ENCODE data around the gene ENTREP3. TPM values are rescaled to one million over a fixed set of nuclear protein-coding genes. Genes with fewer than 3 reads are reported as not detected.

The ENTREP3 gene
- total RNA-seq, 1 donor from 2014 or later, result 51.1 TPM

DNA sequence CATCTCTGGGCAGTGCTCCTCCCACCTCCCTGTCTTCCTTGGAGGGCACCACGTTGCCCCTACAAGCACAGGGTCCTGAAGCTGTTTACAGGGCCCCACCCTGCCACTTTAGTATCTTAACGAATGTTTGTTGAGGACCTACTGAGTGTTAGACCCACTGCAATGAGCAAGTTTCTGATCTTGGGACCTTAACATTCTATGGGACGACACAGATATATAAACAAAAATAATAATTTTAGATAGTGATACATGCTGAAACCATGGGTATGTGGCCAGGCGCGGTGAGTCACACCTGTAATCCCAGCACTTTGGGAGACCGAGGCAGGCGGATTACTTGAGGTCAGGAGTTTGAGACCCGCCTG is 10.1 kb downstream of the ENTREP3 start:
- H3K79me2 ChIP-seq (ENCODE audit: insufficient read depth, low read length), result peaks cover 7% of the 10 kb centered on the region
- peak overlapping the region; percentile 85 for H3K9ac ChIP-seq (ENCODE audit: low read length)
- no peaks in the 10 kb centered on the region for H3K9me3 Mint-ChIP-seq (ENCODE audit: unreplicated experiment)
- H3K9me3 ChIP-seq (ENCODE audit: insufficient read depth, low read depth, low read length), result no peaks in the 10 kb centered on the region
- no peak for TF ChIP-seq EZH2 (IDR thresholded peaks at IDR 0.05; ENCODE audit: insufficient read depth, low read length)
- TF ChIP-seq, protein P1, sequence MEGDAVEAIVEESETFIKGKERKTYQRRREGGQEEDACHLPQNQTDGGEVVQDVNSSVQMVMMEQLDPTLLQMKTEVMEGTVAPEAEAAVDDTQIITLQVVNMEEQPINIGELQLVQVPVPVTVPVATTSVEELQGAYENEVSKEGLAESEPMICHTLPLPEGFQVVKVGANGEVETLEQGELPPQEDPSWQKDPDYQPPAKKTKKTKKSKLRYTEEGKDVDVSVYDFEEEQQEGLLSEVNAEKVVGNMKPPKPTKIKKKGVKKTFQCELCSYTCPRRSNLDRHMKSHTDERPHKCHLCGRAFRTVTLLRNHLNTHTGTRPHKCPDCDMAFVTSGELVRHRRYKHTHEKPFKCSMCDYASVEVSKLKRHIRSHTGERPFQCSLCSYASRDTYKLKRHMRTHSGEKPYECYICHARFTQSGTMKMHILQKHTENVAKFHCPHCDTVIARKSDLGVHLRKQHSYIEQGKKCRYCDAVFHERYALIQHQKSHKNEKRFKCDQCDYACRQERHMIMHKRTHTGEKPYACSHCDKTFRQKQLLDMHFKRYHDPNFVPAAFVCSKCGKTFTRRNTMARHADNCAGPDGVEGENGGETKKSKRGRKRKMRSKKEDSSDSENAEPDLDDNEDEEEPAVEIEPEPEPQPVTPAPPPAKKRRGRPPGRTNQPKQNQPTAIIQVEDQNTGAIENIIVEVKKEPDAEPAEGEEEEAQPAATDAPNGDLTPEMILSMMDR (IDR thresholded peaks at IDR 0.05; ENCODE audit: insufficient read depth, low read depth, low read length), result no peak
- no peaks in the 10 kb centered on the region for H3K27me3 Mint-ChIP-seq (ENCODE audit: low read depth, unreplicated experiment)
- FAIRE-seq (no peak), DNase-seq (ENCODE audit: low read depth) (no peak)
- peak overlapping the region; percentile 67 for H3K27ac Mint-ChIP-seq (ENCODE audit: unreplicated experiment)
- peak overlapping the region; percentile 71 for H3K4me3 ChIP-seq (ENCODE audit: insufficient read depth, low read depth, low read length)
- H3K4me1 ChIP-seq (ENCODE audit: insufficient read depth, low read length), result peaks cover 9% of the 10 kb centered on the region
- H3K4me1 Mint-ChIP-seq (ENCODE audit: low read depth, unreplicated experiment), result peaks cover 11% of the 10 kb centered on the region
- H2AFZ ChIP-seq (ENCODE audit: low read depth, low read length), result peak overlapping the region; percentile 98
- peaks cover 10% of the 10 kb centered on the region for H3K36me3 Mint-ChIP-seq (ENCODE audit: low read depth, unreplicated experiment)
- H3K36me3 ChIP-seq (ENCODE audit: insufficient read depth, low read length), result no peaks in the 10 kb centered on the region
- H3K4me3 Mint-ChIP-seq (ENCODE audit: unreplicated experiment), result peak overlapping the region; percentile 84
- no peaks in the 10 kb centered on the region for H3K27me3 ChIP-seq (ENCODE audit: insufficient read depth, low read length)
- peak overlapping the region; percentile 93 for H3K27ac ChIP-seq (ENCODE audit: low read depth, low read length)
- H3K4me2 ChIP-seq (ENCODE audit: low read length), result peak overlapping the region; percentile 93
- H4K20me1 ChIP-seq (ENCODE audit: insufficient read depth, low read length), result no peaks in the 10 kb centered on the region

- Histone ChIP-seq H3K4me3 (ENCODE audit: insufficient read depth, low read depth, low read length) (peak overlapping the region; percentile 71), H4K20me1 (ENCODE audit: insufficient read depth, low read length) (no peaks in the 10 kb centered on the region), H2AFZ (ENCODE audit: low read depth, low read length) (peak overlapping the region; percentile 98), H3K27ac (ENCODE audit: low read depth, low read length) (peak overlapping the region; percentile 93), H3K4me1 (ENCODE audit: insufficient read depth, low read length) (peaks cover 9% of the 10 kb centered on the region), H3K79me2 (ENCODE audit: insufficient read depth, low read length) (peaks cover 7% of the 10 kb centered on the region), H3K27me3 (ENCODE audit: insufficient read depth, low read length) (no peaks in the 10 kb centered on the region), H3K9me3 (ENCODE audit: insufficient read depth, low read depth, low read length) (no peaks in the 10 kb centered on the region), H3K4me2 (ENCODE audit: low read length) (peak overlapping the region; percentile 93), H3K36me3 (ENCODE audit: insufficient read depth, low read length) (no peaks in the 10 kb centered on the region), H3K9ac (ENCODE audit: low read length) (peak overlapping the region; percentile 85)
- Mint-ChIP-seq H3K4me3 (ENCODE audit: unreplicated experiment) (peak overlapping the region; percentile 84), H3K27ac (ENCODE audit: unreplicated experiment) (peak overlapping the region; percentile 67), H3K36me3 (ENCODE audit: low read depth, unreplicated experiment) (peaks cover 10% of the 10 kb centered on the region), H3K4me1 (ENCODE audit: low read depth, unreplicated experiment) (peaks cover 11% of the 10 kb centered on the region), H3K27me3 (ENCODE audit: low read depth, unreplicated experiment) (no peaks in the 10 kb centered on the region), H3K9me3 (ENCODE audit: unreplicated experiment) (no peaks in the 10 kb centered on the region)
- TF ChIP-seq EZH2 (IDR thresholded peaks at IDR 0.05; ENCODE audit: insufficient read depth, low read length), result no peak
- TF ChIP-seq, protein P1 (IDR thresholded peaks at IDR 0.05; ENCODE audit: insufficient read depth, low read depth, low read length), result no peak
- peak; percentile 99 for DNase-seq (ENCODE audit: low read depth)
- FAIRE-seq, result no peak
These were observed 10.7 kb downstream of the ENTREP3 start for GRCh38 chr1:155244368-155245162.

- no peaks in the 10 kb centered on the region for H3K27me3 ChIP-seq (ENCODE audit: insufficient read depth, low read length)
- no peaks in the 10 kb centered on the region for H3K27me3 Mint-ChIP-seq (ENCODE audit: low read depth, unreplicated experiment)
- H3K4me3 ChIP-seq (ENCODE audit: insufficient read depth, low read depth, low read length), result peak overlapping the region; percentile 71
- H3K79me2 ChIP-seq (ENCODE audit: insufficient read depth, low read length), result peaks cover 7% of the 10 kb centered on the region
- H3K9me3 Mint-ChIP-seq (ENCODE audit: unreplicated experiment), result no peaks in the 10 kb centered on the region
- peaks cover 13% of the 10 kb centered on the region for H3K36me3 Mint-ChIP-seq (ENCODE audit: low read depth, unreplicated experiment)
- no peak for DNase-seq (ENCODE audit: low read depth)
- H3K4me2 ChIP-seq (ENCODE audit: low read length), result peak overlapping the region; percentile 93
- H3K36me3 ChIP-seq (ENCODE audit: insufficient read depth, low read length), result peaks cover 2% of the 10 kb centered on the region
- no peak overlapping the region for H3K27ac Mint-ChIP-seq (ENCODE audit: unreplicated experiment)
- no peak for TF ChIP-seq EZH2 (IDR thresholded peaks at IDR 0.05; ENCODE audit: insufficient read depth, low read length)
- TF ChIP-seq, protein P1 (IDR thresholded peaks at IDR 0.05; ENCODE audit: insufficient read depth, low read depth, low read length), result no peak
- FAIRE-seq, result no peak
- peak overlapping the region; percentile 84 for H3K4me3 Mint-ChIP-seq (ENCODE audit: unreplicated experiment)
- H4K20me1 ChIP-seq (ENCODE audit: insufficient read depth, low read length), result no peaks in the 10 kb centered on the region
- H3K4me1 ChIP-seq (ENCODE audit: insufficient read depth, low read length), result peaks cover 9% of the 10 kb centered on the region
- no peak overlapping the region for H2AFZ ChIP-seq (ENCODE audit: low read depth, low read length)
- no peak overlapping the region for H3K27ac ChIP-seq (ENCODE audit: low read depth, low read length)
- H3K9ac ChIP-seq (ENCODE audit: low read length), result peak overlapping the region; percentile 85
- peaks cover 11% of the 10 kb centered on the region for H3K4me1 Mint-ChIP-seq (ENCODE audit: low read depth, unreplicated experiment)
- H3K9me3 ChIP-seq (ENCODE audit: insufficient read depth, low read depth, low read length), result no peaks in the 10 kb centered on the region
These were observed 12.4 kb downstream of the ENTREP3 start for GRCh38 chr1:155242805-155243358.

All from astrocyte (in vitro differentiated cells and primary cell).